ENCODE measurements around the gene OSBPL2.

Gene OSBPL2

DNA sequence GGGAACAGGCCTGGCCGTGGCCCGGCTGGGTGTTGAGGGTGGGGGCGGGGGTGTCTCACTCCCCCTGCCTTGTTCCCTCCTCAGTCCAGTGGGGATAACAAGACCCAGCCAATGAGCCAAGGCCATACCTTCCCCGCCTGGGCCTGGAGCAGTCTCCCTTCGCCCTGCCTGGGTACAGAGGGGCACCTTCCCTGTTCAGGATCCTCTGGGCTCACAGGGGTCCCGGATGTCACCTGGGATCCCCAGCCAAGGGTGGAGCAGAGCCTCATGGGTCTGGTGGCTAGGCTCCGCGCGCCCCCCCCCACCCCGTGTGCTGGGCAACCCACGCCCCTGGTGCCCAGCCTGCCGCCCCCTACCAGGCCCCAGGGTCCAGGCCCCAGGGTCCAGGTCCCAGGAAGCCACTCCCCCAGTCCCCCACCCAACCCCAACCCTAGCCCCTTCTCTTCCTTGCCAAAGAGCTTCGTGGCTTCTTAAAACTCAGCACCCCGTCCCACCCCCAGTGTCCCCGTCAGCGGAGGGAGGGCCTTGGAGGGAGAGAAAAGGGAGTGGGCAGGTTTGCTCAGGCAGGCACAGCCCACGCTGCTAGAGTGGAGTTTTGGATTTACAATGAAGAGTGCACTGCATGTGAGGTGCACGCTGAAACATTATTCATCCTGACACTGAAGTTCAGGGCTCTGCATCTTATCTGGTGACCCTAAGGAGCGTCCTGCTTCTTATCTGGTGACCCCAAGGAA, 30.1 kb upstream of the OSBPL2 start:
- DNase-seq, result no peak

DNA sequence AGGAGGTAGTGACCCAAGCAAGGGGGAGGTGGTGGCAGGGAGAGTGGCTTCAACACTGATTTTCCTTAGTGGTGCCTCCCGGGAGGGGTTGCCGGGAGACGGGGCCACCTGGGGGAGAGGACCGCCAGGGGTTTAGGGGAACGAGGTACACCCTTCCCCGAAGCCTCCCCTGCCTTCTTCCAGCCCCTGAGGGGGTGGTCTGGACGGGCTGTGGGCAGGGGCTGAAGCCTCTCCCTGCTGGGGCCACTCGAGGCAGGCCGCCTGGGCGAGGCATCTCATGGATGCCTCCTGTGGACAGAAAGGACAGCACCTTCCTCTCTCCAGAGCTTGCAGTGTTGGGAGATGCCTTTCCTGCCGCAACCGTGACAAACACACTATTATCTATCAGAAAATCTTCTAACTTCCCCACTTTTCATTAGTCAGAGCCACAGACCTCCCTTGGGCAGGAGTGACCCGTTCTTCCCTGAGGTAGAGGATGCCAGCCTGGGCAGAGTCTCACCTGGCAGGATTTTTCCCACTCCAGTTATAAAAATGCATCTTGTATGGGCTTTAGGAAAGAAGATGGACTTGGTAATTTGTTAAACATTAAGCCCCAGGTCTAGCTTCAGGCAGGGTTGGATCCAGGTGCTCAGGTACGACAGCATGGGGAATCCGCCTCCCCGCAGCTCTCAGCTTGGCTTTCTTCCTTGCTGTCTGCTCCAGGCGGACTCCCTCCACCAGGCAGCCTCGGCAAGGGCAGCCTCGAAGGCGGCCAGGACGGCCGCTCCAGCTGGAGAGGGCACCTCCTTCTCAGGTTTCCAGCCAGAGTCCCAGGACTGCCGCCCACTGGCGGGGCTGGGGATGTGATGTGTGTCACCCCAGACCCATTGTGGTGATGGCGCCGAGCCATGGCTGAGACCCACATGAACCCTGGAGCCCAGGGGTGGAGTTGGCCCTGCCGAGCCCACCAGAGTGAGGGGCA, 29.2 kb upstream of the OSBPL2 start:
- DNase-seq, result no peak

DNA sequence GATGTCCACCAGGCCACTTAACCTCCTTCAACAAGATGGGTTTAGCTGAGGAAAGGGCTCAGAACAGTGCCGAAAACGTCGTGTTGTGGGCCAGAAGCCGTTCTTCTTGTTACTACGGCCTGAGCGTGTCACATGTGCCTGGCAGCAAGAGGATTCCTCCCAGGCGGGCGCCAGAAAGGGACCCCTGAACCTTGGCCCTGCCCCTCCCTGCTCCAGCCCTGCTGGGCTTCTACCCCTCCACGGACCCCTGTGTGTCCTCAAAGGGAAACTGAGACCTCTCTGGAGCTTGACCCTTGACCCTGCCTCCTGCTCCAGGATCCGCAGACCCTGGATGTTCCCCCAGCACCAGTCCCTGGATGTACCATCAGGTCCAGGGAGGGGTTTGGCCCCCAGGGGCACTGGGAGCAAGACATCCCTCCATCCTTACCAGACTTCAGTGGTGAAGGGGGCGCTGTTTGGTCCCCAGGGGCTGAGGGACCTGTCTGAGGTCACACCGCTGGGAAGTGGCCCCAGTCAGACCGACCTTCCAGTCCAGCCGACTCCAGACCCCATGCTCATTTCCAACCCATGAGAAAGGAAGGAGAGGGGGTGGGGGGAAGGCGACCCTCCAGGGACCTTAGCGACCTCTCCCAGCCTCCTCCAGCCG, 28.3 kb upstream of the OSBPL2 start:
- DNase-seq, result no peak

DNA sequence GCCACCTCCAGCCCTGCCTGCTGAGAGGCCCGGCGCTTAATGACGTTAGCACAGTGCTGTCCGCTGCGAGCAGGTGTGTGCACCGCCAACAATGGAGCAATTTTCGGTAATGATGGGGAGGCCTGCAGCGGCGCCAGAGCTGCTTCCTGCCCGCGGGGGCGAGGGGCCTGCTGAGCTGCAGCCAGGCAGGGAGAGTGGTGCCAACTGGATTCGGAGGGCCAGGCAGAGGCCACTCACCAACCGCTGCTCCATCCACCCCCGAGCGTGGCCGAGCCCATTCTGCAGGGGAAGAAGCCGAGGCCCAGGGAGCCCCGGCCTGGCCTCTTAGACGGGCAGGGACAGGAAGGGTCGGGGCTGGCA, 27.8 kb upstream of the OSBPL2 start:
- no peak for DNase-seq

DNA sequence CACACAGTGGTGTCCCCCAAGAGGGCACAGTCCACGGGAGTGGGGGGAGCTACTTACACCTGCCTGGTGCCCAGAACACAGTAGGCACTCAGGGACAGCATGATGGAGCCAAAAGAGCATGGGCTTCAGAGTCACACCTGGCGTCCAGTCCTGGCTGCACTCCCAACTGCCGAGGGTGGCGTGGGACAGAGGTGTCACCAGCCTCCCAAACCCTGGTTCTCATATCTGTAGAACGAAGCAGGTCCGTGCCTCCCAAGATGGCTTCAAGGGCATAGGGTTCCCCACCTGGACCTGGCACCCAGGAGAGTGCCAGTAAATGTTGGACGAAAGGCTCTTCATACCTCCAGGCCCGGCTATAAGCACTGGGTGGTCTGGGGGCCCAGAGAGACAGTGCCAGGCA, 27.1 kb upstream of the OSBPL2 start:
- no peak for DNase-seq

DNA sequence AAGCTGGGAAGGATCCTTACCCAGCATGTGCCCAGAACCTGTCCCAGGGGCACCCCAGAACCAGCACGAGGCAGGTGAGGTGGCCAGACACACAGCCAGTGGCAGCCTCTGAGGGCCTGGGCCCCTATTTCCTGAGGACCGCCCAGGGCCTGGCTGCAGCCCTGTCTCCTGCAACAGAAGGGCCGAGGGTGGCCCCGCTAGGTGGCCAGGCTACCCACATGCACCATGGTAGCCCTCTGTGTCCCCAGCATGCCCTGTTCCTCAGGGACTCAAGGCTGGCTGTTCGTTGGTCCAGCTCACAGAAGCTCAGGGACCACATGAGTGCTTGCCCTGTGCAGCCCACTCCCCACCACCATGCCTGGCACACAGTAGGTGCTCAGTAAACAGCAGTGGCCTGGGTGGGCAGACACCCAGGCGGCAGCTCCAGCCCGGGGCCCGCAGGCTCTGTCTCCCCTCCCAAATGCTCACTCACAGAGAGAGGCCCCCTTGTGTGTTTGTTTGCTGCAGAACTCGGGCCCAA, 26.5 kb upstream of the OSBPL2 start:
- no peak for DNase-seq

DNA sequence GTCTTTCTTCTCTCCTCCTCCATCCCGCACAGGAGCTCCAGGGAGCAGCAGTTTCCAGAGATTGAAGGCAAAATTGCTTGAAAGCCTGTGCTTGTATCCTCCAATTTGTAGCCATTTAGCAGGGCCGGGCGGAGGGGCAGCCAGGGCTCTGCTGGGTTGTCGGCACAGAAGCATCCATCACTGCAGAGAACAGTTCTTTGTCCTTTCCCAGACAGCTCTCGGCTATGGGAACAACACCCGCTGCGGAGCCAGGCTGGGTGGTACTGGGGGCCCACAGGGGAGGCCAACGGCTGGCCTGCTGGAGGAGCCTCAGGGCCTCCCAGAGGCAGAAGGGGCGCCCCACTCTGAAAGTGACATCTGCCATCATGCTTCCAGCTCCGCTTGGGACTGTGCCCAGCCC, 26.0 kb upstream of the OSBPL2 start:
- DNase-seq, result no peak

DNA sequence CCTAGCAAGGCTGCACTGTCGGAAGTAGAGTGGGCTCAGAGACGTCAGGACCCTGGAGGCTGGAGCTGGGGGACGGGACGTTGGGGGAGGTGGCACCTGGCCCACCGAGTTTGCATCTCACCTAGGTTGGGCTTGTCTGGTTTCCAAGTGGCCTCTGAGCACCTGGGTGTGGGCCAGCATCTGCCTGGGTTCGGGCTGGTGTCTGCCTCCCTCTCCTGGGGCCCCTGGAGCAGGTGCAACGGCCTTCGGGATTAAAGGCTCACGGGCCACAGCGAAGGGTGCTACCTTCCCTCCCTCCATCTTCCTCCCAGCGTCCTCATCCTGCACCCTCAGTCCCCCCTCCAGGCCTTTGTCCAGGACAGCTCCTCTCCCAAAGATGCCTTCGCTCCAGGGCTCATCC, 24.3 kb upstream of the OSBPL2 start:
- no peak for DNase-seq

DNA sequence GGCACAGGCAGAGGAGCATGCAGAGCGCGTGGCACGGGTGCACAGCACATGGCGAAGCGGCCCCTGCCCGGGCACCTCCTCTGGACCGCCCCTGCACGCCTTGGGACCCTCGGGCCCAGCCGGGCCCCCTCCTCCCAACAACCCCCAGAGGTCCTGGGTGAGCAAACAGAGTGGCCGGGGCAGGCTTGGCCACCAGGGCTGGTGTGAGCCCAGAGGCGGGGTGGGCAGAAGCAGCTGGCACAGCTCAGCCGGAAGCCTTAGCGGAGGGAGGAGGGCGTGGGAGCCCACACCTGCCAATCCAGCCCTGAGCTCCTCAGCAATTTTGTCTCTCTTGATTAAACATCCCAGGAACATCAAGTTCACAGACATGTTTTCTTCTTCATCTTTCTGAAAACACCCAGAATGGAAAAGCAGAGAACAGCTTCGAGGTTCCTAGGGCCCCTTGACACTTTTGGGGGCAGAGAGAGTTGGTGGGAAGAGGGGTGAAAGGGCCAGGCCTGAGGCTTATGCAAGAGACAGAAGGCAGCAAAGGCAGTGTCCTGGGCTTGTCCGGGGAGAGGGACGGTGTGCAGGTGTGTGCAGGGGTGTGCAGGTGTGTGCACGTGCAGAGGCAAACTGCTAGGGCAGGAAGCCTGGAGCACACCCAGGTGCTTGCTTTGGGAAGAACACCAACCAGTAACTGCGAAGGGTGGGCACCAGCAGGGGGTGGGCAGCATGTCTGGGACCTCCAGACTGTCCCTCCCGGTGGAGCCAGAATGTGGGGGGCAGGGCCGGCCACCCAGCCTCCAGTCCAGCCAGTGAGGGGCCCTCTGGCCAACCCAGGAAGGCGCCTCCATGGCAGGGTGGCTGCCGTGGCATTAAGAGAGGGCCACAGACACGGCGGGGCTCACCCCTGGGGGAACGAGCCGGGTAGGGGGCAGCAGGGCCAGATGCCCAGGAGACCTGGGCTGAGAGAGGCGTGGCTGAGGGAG, 23.0 kb upstream of the OSBPL2 start:
- no peak for DNase-seq

DNA sequence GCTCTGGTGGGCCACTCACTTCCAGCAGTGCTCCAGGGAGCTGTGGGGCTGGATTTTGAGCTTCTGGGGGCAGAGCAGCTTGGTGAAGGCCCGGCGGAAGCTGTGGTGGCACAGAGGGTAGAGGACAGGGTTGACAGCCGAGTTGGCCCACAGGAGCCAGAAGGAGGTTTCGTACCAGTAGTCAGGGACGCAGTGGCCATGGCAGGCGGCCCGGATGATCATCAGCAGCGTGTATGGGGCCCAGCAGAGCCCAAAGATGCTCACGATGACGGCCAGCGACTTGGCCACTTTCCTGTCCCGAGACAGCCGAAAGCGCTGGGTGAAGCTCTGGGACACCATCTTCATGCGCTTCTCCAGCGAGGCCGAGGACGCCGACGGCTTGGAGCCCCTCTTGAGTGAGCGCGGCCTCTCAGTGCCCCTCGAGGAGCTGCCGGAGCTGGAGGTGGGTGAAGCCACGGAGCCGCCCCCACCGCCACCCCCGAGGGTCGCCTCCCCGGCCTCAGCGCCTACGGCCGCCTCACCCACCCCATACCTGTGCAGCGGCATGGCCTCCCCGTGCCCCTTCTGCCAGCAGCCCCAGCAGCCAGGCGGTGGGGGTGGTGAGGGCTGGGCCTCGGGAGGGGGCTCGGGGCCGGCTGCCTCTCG, 22.2 kb upstream of the OSBPL2 start:
- DNase-seq, result no peak

DNA sequence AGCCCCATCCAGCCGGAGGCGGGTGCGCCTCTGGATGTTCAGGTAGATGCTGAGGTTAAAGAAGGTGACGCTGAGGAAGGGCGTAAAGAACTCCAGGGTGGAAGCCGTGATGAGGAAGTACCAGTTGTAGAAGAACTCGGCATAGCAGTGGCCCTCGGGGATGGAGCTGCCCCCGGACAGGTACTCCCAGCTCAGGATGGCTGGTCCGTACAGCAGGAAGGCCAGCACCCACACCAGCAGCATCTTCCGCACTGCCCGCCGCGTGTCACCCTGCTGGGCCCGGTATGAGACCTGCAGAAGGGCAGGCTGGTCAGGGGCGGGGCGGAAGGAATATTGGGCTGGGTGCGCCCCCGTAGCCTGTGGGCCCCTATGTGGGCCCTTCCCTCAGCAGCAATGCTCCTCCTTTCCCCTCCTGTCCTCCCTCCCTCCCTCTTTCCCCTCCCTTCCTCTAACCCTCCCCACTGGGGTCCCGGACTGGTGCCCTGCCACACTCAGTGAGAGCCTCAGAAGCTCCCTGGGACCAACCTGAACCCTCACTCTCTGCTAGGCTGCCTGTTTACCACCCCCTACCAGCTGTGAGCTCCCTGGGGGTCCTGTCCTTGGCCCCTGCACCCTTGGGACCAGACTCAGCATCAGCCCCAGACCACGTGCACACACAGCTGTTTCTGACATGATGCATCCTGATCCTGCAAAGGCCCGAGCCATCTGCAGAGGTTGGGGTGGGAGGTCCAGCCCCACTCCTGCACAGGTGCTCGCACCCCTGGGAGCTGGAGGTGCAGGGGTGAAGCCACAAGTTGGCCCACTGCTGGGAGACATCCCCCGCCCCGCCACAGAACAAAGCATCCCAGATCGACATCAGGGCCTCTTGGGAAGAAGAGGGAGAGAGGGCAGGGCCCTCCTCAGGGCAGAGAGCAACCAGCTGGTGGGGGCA, 21.4 kb upstream of the OSBPL2 start:
- no peak for DNase-seq

DNA sequence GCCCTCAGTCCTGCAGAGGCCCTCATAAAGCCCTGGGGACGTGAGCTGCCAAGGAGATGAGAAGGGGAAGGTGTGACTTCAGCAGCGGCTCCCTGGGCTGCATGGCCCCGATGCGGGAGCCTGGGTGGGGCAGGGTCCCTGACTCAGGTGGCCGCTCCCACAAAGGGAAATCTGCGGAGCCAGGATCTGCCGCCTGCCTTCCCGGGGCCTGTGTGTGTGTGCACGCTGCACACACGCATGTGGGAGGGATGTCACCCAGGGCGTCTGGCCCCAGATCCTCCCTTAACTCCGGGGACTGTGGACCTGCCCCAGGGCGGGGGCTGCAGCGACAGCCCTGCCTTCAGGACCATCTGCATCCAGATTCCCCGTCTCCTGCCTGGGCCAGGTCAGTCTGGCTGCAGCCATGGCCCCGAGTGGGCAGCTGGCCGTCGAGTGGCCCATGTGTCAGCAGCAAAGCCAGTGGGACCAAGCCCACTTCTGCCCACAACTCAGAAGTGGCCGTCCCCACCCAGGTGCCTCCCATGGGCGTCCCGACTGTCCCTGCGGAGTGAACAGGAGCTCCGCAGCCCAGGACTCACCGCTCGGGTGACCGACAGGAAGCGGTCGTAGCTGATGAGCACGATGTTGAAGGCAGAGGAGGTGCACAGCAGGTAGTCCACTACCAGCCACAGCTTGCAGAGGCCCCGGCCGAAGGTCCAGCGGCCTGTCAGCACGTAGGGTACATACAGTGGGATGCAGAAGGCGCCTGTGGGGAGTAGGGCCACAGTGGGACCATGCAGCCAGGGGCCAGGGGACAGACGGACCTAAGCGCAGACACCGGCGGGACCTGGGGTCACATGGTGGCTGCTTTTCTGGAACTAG, 20.2 kb upstream of the OSBPL2 start:
- no peak for DNase-seq

DNA sequence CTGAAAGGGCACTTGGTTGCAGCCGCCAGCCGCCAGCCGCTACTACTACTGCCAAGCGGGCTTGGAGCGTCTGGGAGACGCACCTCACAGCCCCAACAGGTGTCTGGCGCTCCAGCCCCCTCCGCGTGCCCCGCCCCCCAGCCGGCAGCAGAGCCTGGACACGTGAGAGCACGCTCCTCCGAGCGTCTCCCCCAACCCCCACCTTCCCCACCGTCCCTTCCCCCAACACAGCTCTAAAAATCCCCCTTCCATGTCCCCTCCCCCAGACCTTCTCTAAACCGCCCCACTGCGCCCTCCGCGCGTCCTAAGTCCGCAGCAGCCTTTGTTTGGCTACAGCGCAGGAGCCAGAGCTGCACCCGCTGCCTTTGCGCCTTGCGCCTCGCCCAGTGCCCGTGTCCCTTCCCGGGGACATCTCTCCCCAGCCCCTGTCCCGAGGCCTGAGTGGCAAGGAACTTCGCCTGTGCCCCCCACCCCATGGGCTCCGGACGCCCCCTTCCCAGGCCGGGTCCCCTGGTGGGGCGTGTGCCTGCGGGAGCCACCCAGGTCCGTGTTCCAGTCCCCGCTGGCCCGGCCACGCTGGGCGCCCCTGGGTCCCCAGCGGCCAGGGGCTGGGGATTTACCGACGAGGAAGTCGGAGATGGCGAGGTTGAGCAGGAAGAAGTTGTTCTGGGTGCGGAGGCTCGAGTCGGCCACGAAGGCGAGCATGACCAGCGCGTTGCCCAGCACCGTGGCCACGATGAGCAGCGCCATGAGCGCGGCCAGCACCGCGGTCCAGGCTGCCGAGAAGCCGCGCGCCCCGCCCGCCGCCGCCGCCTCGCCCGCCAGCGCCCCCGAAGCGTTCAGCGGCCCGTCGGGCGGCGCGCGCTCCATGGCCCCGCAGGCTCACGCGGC, 19.0 kb upstream of the OSBPL2 start:
- no peak for DNase-seq

DNA sequence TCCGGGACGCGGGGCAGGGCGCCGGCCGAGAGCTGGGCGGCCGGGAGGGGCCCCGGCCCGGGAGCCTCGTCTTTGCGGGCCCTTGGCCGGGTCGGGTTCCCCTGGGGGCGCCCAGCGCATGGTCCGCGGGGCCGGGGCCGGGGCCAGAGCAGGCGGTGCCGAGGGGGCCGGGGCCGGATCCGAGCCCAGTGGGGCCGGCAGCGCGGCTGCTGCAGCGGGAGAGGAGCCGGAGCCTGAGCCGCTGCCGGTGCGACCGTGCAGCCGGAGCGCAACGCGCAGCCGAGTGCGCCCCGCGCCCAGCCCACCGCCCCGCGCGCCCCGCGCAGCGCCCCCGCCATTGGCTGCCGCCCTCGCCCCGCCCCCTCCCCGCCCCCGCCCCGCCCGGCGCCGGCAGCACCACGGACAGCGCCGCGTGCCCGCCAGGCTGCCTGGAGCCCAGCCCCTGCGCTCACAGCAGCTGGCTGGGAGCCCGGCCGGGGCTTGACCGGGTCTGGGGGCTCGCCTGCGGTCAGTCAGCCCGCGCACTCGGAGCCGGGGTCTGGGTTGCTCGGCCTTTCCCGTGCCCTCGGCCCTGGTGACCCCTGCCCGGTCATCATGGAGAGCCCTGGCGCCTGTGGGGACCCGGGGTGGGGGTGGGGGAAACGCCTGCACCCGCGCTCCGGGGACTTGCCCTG, 18.2 kb upstream of the OSBPL2 start, which contains the start of gene HRH3:
HRH3 (minus strand) TSS at position 287 of the 674 bp plus-strand sequence. CDS start 308 bp downstream, outside the sequence.
- peak; percentile 37 for DNase-seq

DNA sequence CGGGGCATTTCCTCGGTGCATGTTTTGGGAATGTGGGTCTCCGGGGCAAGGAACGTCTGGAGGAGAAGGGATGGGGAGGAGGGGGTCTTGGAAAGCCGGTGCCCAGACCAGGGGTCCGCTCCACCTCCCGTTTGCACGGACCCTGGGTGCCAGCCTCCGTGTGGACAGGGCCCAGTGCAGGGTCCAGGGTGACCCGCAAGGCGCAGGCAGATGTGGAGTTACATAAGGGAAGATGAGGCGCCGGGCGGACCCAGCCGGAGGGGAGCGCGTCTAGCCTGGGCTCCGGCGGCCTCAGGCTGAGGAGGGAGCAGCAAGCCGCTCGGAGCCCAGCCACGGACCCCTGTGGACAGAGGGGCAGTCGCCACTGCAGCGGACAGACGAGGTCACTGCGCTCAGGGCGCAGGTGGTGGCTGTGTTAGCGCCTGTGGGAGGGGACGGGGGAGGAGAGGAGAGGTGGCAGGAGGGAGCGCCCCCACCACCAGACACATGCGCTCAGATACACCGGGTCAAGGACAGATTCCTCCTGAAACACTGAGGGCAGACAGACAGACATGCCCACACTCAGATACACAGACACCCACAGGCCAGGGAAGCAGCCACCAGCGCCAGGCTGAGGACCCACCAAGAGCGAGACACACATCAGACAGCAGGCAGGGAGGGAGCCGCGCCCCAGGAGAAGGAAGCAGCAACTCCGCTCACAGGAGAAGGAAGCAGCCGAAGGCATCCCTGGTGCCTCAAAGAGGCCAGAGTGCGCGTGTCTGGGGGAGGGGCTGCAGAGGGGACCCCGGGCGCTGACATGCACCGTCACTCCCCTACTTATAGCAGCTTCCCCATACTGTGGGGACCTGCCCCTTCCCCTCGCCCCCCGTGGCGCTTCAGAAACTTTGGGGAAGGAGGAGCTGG, 17.4 kb upstream of the OSBPL2 start:
- DNase-seq, result no peak

DNA sequence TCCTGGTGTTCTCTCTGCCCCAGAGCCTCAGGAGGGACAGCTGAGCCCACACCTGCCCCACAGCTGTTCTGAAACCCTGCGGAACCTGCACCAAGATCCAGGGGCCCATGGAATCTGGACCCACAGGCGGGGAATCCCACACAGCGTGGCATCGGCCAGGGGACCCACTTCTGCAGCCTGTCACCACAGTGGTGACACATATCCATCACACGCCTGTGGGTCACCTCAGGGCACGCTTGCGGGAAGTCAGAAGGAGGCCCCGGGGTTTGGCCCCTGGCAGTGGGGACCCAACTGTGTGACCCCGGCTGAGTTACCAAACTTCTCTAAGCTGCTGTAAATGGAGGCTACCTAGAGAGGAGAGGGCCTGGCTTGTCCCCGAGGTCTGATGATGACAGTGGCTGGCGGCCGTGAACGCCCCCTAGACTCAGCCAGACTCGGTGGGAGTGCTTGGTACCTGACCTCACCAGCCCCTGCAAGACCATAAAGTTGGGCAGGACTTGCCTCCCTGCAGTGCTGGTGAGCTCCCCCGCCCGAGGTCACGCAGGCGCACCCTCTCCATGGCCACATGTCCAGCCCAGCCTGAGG, 16.0 kb upstream of the OSBPL2 start:
- no peak for DNase-seq

Measured in activated effector memory CD4-positive, alpha-beta T cell treated with Interleukin-2 at 50 U/mL for 16 hours (primary cell).